ENCODE data around the gene ADAM19.

Gene ADAM19

GRCh38 chr5:157594675-157595459, 19.3 kb upstream of the ADAM19 start:
- DNase-seq (ENCODE audit: low spot score), result no peak

GRCh38 chr5:157594257-157594656, 18.7 kb upstream of the ADAM19 start:
- no peak for DNase-seq (ENCODE audit: low spot score)

GRCh38 chr5:157593052-157593757, 17.6 kb upstream of the ADAM19 start:
- no peak for DNase-seq (ENCODE audit: low spot score)

GRCh38 chr5:157592594-157592993, 17.0 kb upstream of the ADAM19 start:
- DNase-seq (ENCODE audit: low spot score), result no peak

- DNase-seq (ENCODE audit: low spot score), result no peak
Observed at GRCh38 chr5:157590478-157590877, 14.9 kb upstream of the ADAM19 start.

GRCh38 chr5:157584628-157585027, 9.1 kb upstream of the ADAM19 start:
- DNase-seq (ENCODE audit: low spot score), result no peak

GRCh38 chr5:157582731-157583620, 7.4 kb upstream of the ADAM19 start:
- DNase-seq (ENCODE audit: low spot score), result no peak

- no peak for DNase-seq (ENCODE audit: low spot score)
Observed at GRCh38 chr5:157581901-157582300, 6.3 kb upstream of the ADAM19 start.

- DNase-seq (ENCODE audit: low spot score), result no peak
Observed at GRCh38 chr5:157578079-157578780, 2.7 kb upstream of the ADAM19 start.

- no peak for DNase-seq (ENCODE audit: low spot score)
Observed at GRCh38 chr5:157576678-157577077, 1.1 kb upstream of the ADAM19 start.

GRCh38 chr5:157574456-157575380, 857 bp downstream of the ADAM19 start:
- DNase-seq (ENCODE audit: low spot score), result peak; percentile 47

GRCh38 chr5:157571357-157571827, 4.2 kb downstream of the ADAM19 start:
- DNase-seq (ENCODE audit: low spot score), result no peak

GRCh38 chr5:157570531-157571200, 4.9 kb downstream of the ADAM19 start:
- no peak for DNase-seq (ENCODE audit: low spot score)

- no peak for DNase-seq (ENCODE audit: low spot score)
Observed at GRCh38 chr5:157568720-157569119, 6.9 kb downstream of the ADAM19 start.

- DNase-seq (ENCODE audit: low spot score), result no peak
Observed at GRCh38 chr5:157568222-157568621, 7.4 kb downstream of the ADAM19 start.

- DNase-seq (ENCODE audit: low spot score), result no peak
Observed at GRCh38 chr5:157566902-157567489, 8.6 kb downstream of the ADAM19 start.

- no peak for DNase-seq (ENCODE audit: low spot score)
Observed at GRCh38 chr5:157563929-157564716, 11.5 kb downstream of the ADAM19 start.

GRCh38 chr5:157563373-157563928, 12.1 kb downstream of the ADAM19 start:
- DNase-seq (ENCODE audit: low spot score), result no peak

Data from SK-N-DZ (cell line).